SK-N-SH treated with all-trans-retinoic acid at 6 μM for 48 hours (cell line): ENCODE results near the gene SPAG7.

Experiments used
- ATAC-seq: fragments of 200-7000 bp; cut with Tn5 transposase; 3 replicates; pipeline ENCODE4 v1.9.1; 2020; ENCODE audit warnings: mild to moderate bottlenecking, moderate library complexity
- ARNTL ChIP-seq: fragments of 450-650 bp; formaldehyde crosslinking; IDR thresholded peaks from 2 replicates; pipeline ENCODE4 v1.5.0; 2020; ENCODE audit warnings: low read depth, mild to moderate bottlenecking, moderate library complexity, borderline replicate concordance
- BACH2 ChIP-seq: fragments of 250-450 bp; sonication (Bioruptor Pico); IDR thresholded peaks from 2 replicates; pipeline ENCODE4 v1.9.0; 2021; ENCODE audit warnings: mild to moderate bottlenecking, borderline replicate concordance
- CSDC2 ChIP-seq: fragments of 250-450 bp; sonication (Bioruptor Pico); IDR thresholded peaks from 2 replicates; pipeline ENCODE4 v1.5.0; 2020; ENCODE audit warnings: mild to moderate bottlenecking, moderate library complexity
- GLIS3 ChIP-seq: fragments of 250-450 bp; sonication (Bioruptor Pico); IDR thresholded peaks from 2 replicates; pipeline ENCODE4 v1.5.0; 2020; ENCODE audit warnings: mild to moderate bottlenecking, moderate library complexity
- ISL1 ChIP-seq: fragments of 250-450 bp; sonication (Bioruptor Pico); IDR thresholded peaks from 2 replicates; pipeline ENCODE4 v2.1.2; 2022; ENCODE audit warnings: mild to moderate bottlenecking, moderate library complexity
- OSR1 ChIP-seq: fragments of 250-450 bp; sonication (Bioruptor Pico); IDR thresholded peaks from 2 replicates; pipeline ENCODE4 v1.8.0; 2022; ENCODE audit warnings: moderate library complexity, mild to moderate bottlenecking, inconsistent platforms
- PPARA ChIP-seq: fragments of 250-450 bp; sonication (Bioruptor Pico); IDR thresholded peaks from 2 replicates; pipeline ENCODE4 v1.5.0; 2020; ENCODE audit warnings: mild to moderate bottlenecking, borderline replicate concordance
- RARB ChIP-seq: fragments of 250-450 bp; sonication (Bioruptor Pico); IDR thresholded peaks from 2 replicates; pipeline ENCODE4 v1.8.0; 2021; ENCODE audit warnings: mild to moderate bottlenecking, moderate library complexity
- SNAI2 ChIP-seq: fragments of 250-450 bp; sonication (Bioruptor Pico); IDR thresholded peaks from 2 replicates; pipeline ENCODE4 v1.5.0; 2020; ENCODE audit warnings: mild to moderate bottlenecking, moderate library complexity
- TOX ChIP-seq: fragments of 250-450 bp; sonication (Bioruptor Pico); IDR thresholded peaks from 2 replicates; pipeline ENCODE4 v1.8.0; 2021; ENCODE audit warnings: mild to moderate bottlenecking, moderate library complexity, borderline replicate concordance
- ZC3H10 ChIP-seq: fragments of 250-450 bp; sonication (Bioruptor Pico); IDR thresholded peaks from 2 replicates; pipeline ENCODE4 v1.5.1; 2021; ENCODE audit warnings: mild to moderate bottlenecking, moderate library complexity
- ZFP3 ChIP-seq: fragments of 250-450 bp; sonication (Bioruptor Pico); IDR thresholded peaks from 2 replicates; pipeline ENCODE4 v1.5.0; 2020; ENCODE audit warnings: mild to moderate bottlenecking, moderate library complexity
- ZFP30 ChIP-seq: fragments of 450-650 bp; formaldehyde crosslinking; IDR thresholded peaks from 2 replicates; pipeline ENCODE4 v1.5.0; 2022; ENCODE audit warnings: mild to moderate bottlenecking, moderate library complexity
- ZNF565 ChIP-seq: fragments of 450-650 bp; formaldehyde crosslinking; conservative IDR thresholded peaks from 2 replicates; pipeline ENCODE4 v1.5.0; 2020; ENCODE audit warnings: low read depth, mild to moderate bottlenecking, moderate library complexity
- ZNF70 ChIP-seq: fragments of 450-650 bp; formaldehyde crosslinking; IDR thresholded peaks from 2 replicates; pipeline ENCODE4 v1.5.0; 2020; ENCODE audit warnings: mild to moderate bottlenecking, moderate library complexity
- ZNF8 ChIP-seq: fragments of 450-650 bp; formaldehyde crosslinking; IDR thresholded peaks from 2 replicates; pipeline ENCODE4 v1.5.0; 2020; ENCODE audit warnings: mild to moderate bottlenecking, moderate library complexity
- TF ChIP-seq, protein P1 (sequence below): fragments of 250-450 bp; sonication (Bioruptor Pico); IDR thresholded peaks from 2 replicates; pipeline ENCODE4 v1.5.0; 2020; ENCODE audit warnings: mild to moderate bottlenecking, moderate library complexity
- TF ChIP-seq, protein P2 (sequence below): fragments of 250-450 bp; sonication (Bioruptor Pico); IDR thresholded peaks from 2 replicates; pipeline ENCODE4 v1.8.0; 2021; ENCODE audit warnings: low read depth, mild to moderate bottlenecking, moderate library complexity, borderline replicate concordance
- TF ChIP-seq, protein P3 (sequence below): fragments of 250-450 bp; sonication (Bioruptor Pico); IDR thresholded peaks from 2 replicates; pipeline ENCODE4 v1.5.1; 2021; ENCODE audit warnings: mild to moderate bottlenecking, moderate library complexity
- TF ChIP-seq, protein P4 (sequence below): fragments of 250-450 bp; sonication (Bioruptor Pico); IDR thresholded peaks from 2 replicates; pipeline ENCODE4 v1.5.1; 2020; ENCODE audit warnings: low read depth, mild to moderate bottlenecking, moderate library complexity

The SPAG7 gene

DNA sequence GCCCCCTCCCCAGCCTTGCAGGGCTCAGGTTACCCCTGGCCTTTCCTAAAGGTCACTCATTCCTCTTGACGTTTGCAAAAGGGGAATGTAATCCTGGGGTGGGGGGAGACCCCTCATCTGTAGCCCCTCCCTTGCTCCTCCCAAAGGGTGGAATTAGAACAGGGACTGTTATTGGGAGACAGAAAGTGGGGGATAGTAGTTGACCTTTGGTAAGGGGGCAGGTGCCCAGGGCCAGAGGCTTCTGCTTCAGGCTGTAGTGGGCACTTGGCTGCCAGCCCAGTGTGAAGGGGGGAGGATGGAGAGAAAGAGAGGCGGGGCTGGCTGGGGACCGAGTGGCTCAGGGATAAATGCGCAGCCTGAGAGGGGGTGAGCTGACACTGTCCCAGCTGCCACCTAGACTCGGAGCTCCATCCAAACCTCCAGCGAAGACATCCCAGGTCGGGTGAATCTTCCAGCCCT lies 16.8 kb downstream of the SPAG7 start, which contains the start of gene ENO3 (continued):
- no peak for TF ChIP-seq RARB
- no peak for TF ChIP-seq ZNF565 (CRISPR knock-in tag)
- TF ChIP-seq ZNF8 (CRISPR knock-in tag), result no peak

DNA sequence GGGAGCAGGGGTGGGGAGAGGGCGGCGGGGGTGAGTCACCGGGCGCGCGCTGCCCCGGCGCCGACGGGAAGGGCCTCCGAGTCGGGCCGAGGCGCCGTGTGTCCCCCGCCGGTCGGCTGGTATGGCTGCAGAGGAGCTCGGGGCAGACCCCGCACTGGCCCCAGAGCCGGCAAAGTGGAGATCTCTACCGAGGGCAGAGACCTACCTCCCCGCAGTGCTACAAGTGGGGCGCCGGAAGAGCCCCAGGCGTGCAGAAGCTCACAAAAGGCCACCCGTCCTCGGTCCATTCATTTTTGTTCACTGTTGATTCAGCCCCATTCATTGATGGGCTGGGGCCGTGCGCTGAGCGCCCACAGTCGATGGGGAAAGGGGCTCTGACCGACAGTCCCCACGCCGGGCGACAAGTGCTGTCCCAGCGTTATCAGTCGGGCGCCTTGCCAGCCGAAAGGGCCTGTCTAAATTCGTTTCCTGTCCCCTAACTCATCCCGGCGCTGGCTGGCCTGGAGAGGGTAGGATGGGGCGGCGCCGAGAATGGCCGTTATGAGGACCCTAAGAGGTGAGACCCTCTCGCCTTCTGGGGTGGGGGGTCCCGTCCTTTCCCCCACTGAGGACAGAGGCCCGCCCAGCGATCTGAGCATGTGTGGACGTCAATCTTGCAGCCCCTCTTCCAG lies 17.4 kb downstream of the SPAG7 start:
- ATAC-seq, result peak; percentile 36
- TF ChIP-seq, protein P1, sequence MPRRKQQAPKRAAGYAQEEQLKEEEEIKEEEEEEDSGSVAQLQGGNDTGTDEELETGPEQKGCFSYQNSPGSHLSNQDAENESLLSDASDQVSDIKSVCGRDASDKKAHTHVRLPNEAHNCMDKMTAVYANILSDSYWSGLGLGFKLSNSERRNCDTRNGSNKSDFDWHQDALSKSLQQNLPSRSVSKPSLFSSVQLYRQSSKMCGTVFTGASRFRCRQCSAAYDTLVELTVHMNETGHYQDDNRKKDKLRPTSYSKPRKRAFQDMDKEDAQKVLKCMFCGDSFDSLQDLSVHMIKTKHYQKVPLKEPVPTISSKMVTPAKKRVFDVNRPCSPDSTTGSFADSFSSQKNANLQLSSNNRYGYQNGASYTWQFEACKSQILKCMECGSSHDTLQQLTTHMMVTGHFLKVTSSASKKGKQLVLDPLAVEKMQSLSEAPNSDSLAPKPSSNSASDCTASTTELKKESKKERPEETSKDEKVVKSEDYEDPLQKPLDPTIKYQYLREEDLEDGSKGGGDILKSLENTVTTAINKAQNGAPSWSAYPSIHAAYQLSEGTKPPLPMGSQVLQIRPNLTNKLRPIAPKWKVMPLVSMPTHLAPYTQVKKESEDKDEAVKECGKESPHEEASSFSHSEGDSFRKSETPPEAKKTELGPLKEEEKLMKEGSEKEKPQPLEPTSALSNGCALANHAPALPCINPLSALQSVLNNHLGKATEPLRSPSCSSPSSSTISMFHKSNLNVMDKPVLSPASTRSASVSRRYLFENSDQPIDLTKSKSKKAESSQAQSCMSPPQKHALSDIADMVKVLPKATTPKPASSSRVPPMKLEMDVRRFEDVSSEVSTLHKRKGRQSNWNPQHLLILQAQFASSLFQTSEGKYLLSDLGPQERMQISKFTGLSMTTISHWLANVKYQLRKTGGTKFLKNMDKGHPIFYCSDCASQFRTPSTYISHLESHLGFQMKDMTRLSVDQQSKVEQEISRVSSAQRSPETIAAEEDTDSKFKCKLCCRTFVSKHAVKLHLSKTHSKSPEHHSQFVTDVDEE, result no peak
- TF ChIP-seq CSDC2 (CRISPR knock-in tag) (no peak), PPARA (CRISPR knock-in tag) (no peak), SNAI2 (CRISPR knock-in tag) (no peak), ZC3H10 (no peak), ZFP30 (CRISPR knock-in tag) (no peak), ISL1 (no peak), BACH2 (CRISPR knock-in tag) (no peak), GLIS3 (CRISPR knock-in tag) (no peak), ZNF565 (CRISPR knock-in tag) (no peak), ARNTL (no peak), ZNF8 (CRISPR knock-in tag) (no peak), OSR1 (CRISPR knock-in tag) (no peak), ZFP3 (CRISPR knock-in tag) (no peak), ZNF70 (CRISPR knock-in tag) (no peak)
- TF ChIP-seq, protein P2, sequence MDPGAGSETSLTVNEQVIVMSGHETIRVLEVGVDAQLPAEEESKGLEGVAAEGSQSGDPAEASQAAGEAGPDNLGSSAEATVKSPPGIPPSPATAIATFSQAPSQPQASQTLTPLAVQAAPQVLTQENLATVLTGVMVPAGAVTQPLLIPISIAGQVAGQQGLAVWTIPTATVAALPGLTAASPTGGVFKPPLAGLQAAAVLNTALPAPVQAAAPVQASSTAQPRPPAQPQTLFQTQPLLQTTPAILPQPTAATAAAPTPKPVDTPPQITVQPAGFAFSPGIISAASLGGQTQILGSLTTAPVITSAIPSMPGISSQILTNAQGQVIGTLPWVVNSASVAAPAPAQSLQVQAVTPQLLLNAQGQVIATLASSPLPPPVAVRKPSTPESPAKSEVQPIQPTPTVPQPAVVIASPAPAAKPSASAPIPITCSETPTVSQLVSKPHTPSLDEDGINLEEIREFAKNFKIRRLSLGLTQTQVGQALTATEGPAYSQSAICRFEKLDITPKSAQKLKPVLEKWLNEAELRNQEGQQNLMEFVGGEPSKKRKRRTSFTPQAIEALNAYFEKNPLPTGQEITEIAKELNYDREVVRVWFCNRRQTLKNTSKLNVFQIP (CRISPR knock-in tag), result no peak
- TF ChIP-seq, protein P3, sequence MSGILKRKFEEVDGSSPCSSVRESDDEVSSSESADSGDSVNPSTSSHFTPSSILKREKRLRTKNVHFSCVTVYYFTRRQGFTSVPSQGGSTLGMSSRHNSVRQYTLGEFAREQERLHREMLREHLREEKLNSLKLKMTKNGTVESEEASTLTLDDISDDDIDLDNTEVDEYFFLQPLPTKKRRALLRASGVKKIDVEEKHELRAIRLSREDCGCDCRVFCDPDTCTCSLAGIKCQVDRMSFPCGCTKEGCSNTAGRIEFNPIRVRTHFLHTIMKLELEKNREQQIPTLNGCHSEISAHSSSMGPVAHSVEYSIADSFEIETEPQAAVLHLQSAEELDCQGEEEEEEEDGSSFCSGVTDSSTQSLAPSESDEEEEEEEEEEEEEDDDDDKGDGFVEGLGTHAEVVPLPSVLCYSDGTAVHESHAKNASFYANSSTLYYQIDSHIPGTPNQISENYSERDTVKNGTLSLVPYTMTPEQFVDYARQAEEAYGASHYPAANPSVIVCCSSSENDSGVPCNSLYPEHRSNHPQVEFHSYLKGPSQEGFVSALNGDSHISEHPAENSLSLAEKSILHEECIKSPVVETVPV (CRISPR knock-in tag), result no peak
- TF ChIP-seq, protein P4, sequence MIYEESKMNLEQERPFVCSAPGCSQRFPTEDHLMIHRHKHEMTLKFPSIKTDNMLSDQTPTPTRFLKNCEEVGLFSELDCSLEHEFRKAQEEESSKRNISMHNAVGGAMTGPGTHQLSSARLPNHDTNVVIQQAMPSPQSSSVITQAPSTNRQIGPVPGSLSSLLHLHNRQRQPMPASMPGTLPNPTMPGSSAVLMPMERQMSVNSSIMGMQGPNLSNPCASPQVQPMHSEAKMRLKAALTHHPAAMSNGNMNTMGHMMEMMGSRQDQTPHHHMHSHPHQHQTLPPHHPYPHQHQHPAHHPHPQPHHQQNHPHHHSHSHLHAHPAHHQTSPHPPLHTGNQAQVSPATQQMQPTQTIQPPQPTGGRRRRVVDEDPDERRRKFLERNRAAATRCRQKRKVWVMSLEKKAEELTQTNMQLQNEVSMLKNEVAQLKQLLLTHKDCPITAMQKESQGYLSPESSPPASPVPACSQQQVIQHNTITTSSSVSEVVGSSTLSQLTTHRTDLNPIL (CRISPR knock-in tag), result no peak

DNA sequence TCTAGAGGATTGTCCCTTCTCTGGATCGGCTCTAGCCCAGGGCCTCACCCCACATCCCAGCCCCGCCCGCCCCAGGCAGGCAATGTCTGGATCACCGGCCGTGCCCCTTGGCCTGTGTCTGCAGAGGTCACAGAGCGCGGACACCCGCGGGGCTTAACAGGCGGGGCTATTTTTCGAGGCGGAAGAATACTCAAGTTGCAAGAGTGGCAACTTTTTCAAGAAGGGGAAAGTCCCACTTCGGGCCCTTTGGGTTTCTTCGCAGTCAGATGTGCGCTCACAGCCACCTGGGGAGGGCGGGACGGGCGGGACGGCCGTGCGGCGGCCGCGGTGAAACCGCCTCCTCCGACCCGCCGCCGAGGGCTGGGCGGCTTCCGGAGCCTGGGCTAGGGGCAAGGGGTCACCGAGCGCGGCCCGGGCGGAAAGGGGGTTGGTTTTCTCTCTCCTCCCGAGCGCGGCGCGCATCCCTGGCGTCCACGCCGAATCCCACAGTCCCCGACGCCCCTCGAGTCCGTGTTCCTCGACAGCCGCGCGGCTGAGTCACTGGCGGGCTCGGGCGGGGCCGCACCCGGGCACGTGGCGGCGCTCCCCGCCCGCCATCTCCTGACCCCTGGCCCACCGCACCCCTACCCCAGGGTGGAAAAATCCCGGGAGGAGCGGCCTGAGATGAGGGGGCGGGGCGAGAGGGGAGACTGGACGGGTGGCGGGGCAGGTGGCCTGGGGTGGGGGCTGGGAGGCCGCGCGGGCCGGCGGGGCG lies 18.1 kb downstream of the SPAG7 start:
- ATAC-seq, result peak; percentile 7
- no peak for TF ChIP-seq ISL1
- no peak for TF ChIP-seq ZFP30 (CRISPR knock-in tag)
- TF ChIP-seq ZNF8 (CRISPR knock-in tag), result no peak
- TF ChIP-seq BACH2 (CRISPR knock-in tag), result no peak
- TF ChIP-seq TOX (CRISPR knock-in tag), result no peak
- TF ChIP-seq ZC3H10, result no peak
- TF ChIP-seq, protein P2 (CRISPR knock-in tag), result no peak
- TF ChIP-seq, protein P1, result no peak
- no peak for TF ChIP-seq ZNF565 (CRISPR knock-in tag)
